GM12873 (cell line): ENCODE data around the gene SSBP4.

Experiments used
- CTCF ChIP-seq: IDR thresholded peaks from 2 replicates; pipeline ENCODE4 v1.5.1; 2012; ENCODE audit warnings: low read depth, mild to moderate bottlenecking, moderate library complexity, low read length, control low read depth; ENCODE audit not compliant: insufficient read depth; ENCODE audit errors: missing control alignments

SSBP4 gene

GRCh38 chr19:18466354-18466753, 47.2 kb downstream of the SSBP4 start:
- no peak for TF ChIP-seq CTCF

GRCh38 chr19:18467978-18468377, 48.8 kb downstream of the SSBP4 start:
- no peak for TF ChIP-seq CTCF

GRCh38 chr19:18468517-18468916, 49.3 kb downstream of the SSBP4 start:
- no peak for TF ChIP-seq CTCF

GRCh38 chr19:18469069-18469846, 50.1 kb downstream of the SSBP4 start:
- peak; percentile 91 for TF ChIP-seq CTCF

- TF ChIP-seq CTCF: no peak
Observed at GRCh38 chr19:18470787-18471186, 51.6 kb downstream of the SSBP4 start.

GRCh38 chr19:18473003-18473705, 54.0 kb downstream of the SSBP4 start:
- no peak for TF ChIP-seq CTCF

GRCh38 chr19:18473706-18474087, 54.5 kb downstream of the SSBP4 start:
- TF ChIP-seq CTCF: no peak
